Cortex of kidney (tissue), 1 donor: ENCODE data around the gene DIPK1A.

Experiments used
- DNase-seq: peaks from one replicate; lab custom pipeline; 2025; lab: John Stamatoyannopoulos, UW

DIPK1A gene

DNA sequence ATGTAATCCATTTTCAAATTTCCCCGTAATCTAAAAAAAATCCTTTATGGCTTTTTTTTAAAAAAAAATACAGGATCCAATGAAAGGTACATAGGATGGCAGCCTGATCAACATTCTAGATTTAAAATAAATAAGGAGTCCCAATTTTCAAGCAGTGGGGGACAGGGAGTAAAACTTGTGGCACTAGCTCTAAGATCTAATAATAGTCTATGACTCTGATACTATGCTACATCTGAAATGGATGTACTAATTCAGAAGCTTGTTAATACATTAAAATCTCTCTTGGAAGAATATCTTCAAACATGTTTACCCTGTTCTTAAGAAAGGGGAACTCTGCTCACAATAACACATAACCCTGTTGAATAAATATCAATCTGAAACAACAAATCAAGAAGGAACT is 8.5 kb downstream of the DIPK1A start:
- DNase-seq: no peak

GRCh38 chr1:92951141-92951582 is 10.1 kb downstream of the DIPK1A start:
- DNase-seq: no peak

DNA sequence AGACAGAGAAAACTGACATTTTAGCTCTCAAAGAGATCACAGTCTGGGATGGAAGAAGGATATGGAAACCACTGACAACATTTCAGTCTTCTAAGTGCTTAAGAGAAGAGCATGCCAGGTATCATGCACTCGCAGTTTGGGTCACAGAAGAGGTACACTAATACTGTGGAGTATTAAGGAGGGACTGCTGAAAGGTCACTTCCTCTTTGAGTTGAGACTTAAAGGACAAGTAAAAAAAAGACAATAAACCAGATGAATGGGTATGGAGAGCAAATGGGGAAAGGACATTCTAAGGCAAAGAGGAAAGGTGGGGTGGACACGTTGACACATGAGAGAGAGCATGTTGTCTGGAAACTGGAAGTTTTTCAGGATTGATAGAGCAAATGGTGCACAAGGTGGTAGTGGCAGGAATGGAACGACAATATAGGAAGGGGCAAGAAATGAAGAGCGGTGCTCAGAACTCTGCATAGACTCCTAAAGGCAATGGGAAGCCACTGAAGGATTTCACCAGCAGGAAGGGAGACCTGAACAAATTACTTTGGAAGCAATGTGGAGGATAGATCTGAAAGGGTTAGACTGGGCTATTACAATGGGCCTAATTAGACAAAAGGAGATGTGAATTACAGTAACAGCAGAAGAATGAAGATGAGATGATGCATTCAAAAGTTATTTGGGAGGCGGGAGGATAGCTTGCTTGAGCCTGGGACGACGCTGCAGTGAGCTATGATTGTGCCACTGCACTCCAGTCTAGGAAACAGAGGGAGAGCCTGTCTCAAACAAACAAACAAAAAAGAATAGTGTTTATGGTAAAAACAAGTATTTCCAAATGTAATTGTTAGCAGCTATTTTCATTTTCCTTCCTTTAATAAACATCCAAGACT is 11.1 kb downstream of the DIPK1A start:
- DNase-seq: no peak

GRCh38 chr1:92948071-92948470 is 13.2 kb downstream of the DIPK1A start:
- DNase-seq: no peak

GRCh38 chr1:92945748-92946270 is 15.5 kb downstream of the DIPK1A start:
- no peak for DNase-seq

DNA sequence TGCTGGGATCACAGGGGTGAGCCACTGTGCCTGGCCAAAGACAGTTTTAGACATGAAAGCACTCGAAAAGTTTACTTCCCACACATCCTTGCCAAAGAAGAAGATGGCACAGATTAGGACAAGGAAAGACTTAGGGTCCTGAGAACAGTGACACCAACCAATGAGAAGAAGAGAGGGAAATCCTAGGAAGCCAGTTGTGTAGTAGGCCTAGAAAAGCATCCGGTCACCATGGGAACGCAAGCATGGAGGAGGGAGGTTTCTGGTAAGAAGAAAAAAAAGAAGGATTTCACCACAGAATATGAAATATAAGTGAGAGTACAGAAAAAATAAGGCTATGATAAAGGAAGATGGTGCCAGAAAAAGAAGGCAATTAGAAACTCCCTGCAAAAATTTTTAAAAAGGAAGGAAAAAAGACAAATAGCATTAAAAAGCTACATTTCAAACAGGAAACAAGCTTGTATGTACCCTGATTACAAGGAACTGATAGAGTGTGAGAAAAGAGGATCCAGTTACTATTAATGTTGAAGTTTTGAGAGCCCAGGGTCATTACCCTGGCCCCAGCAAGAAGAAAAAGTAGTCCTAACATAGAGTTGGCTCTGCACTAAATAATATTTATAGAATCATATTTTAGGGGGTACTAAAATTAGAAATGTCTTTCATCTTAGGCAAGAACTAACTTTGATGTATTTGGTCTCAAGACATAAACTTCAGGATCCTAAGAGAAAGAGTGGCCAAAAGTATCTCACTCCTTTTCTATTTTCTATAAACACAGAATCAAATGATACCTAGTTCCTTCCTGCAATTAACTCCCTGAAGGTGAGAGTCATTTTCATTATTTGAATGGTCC is 16.1 kb downstream of the DIPK1A start:
- no peak for DNase-seq

DNA sequence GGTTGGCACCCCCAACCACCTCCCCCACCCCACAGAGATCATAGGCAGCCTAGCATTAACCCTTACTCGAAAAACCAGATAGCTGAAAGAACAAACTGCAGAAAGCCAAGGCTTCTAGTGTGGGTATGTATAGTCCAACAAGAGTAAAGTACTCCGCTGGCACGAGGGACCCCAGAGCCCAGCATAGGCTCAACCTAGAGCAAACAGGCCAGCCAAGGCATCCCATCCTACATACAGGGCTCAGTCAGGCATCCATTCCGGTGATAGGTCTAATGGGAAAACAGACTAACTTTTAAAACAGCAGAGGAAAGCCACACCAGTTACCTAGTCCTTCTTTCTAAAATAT is 17.8 kb downstream of the DIPK1A start:
- DNase-seq: no peak

DNA sequence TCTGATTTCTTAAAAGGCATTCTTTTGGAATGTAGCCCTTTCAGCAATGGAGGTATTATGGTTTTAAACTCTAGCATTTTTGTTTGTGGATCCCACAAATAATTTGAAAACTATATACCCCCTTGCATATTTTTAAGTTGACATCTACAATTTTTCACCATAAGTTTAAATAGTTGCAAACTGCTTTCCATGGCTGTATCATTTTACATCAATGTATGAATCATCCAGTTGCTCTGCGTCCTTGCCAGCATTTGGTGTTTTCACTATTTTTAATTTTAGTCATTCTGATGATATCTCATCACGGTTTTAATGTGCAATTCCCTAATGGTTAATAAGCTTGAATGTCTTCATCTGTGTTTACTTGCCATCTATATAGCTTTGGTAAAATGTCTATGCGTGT is 20.7 kb downstream of the DIPK1A start:
- DNase-seq: no peak

DNA sequence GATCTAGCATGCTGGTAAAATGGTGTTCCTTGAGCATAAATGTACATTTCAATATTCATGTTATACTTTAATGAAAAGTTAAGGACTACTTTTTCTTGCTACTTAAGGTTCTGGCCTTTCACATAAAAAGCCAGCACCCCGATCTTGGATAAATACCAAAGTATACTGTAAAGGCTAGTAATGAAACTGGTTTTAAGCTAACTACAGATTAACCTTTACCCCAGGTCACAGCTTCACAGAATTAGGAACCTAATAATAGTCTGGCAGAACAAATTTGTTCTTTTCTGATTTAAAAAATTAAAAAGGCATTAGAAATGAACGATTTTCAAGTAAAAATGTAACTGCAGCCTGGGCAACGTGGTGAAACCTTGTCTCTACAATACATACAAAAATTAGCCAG is 23.5 kb downstream of the DIPK1A start:
- no peak for DNase-seq

DNA sequence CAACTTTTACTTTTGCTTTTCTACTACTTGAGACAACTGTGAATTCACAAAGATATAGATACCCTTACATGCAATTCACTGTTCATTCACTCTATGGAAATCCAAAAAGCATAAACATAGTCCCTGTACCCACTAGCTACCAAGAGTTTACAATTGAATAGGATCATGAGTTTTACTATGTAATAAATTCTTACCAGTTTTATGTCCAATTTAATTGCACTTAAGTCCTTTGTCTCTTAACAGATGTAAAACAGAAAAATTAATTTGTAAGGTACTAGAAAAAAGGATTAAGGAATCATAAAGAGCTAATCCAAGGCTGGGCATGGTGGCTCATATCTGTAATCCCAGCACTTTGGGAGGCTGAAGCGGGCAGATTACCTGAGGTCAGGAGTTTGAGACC is 24.4 kb downstream of the DIPK1A start:
- no peak for DNase-seq

DNA sequence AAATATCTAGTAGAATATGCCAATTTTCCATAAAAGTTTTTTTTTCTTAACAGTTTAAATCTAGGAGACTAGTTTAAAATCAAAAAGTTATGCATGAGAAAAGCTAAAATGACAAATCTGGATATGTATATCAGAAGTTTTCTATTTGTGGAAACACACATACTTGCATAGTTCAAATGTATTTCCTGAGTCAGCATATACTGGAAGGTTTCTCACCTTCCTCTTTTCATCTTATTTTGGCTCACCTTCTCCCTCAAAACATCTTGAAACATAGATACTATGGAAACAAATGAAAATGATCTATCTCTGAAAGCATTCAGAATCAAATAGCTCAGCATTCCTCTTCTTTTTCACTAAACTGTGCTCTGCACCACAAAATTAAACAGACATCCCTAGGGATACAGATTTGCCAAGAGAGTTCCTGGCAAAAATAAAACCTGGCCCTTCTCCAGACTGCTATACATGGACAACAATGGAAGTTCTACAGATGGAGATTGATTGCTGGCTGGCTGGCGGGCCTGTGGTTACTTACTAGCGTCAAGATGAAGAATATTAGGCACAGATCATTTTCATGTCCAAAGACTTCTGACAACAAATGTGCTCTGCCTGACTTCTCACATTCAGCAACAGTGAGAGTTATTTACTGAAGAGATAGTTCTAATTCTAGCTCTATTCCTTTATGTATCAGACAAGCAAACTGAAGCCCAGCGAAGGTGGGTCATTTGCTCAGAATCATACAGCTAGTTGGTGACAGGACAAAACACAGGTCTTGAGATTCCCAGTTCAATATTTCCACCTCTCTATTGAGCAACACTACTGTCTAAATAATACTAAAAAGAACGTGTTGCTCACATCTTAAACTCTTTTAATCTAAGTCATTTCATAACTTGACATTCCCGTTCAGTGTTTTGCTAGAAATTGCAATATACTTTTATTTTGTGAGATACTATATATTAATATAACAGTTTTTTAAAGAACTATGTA is 26.6 kb downstream of the DIPK1A start:
- no peak for DNase-seq

DNA sequence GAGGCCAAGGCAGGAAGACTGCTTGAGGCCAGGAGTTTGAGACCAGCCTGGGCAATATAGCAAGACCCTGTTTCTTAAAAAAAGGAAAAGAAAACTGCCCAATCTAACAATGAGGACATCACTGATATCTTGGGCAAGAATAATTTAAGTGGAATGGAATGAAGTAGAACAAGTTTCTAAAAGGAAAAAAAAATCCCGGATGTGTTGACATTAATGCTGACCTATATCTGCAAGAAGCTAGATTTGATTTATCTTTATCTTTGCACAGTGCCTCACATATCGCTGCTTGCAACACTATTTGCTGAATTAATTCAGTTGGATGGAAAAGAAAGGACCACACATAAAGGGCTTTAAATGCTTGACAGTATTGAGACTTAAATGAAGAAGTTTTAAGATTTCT is 27.8 kb downstream of the DIPK1A start:
- no peak for DNase-seq

DNA sequence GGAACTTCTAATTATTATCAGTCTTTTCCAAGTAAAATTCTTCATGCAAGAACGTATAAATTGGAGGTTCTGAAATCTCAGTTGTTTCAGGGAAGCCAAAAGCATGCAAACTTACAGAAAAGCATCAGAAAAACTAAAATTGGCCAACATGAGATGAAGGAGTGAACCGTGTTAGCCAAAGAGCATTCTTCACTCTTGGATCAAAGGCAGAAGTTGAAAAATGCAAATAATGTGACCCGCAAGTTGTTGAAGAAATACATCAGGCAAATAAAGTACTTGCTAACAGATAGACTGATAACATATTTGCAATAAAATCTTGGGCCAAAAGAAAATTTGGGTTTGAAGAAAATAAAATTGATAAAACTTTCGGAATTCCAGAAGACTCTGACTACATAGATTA is 29.6 kb downstream of the DIPK1A start:
- DNase-seq: no peak

- no peak for DNase-seq
These were observed 31.8 kb downstream of the DIPK1A start for GRCh38 chr1:92929461-92929860.

- DNase-seq: no peak
These were observed 33.4 kb downstream of the DIPK1A start for GRCh38 chr1:92927870-92928269.

DNA sequence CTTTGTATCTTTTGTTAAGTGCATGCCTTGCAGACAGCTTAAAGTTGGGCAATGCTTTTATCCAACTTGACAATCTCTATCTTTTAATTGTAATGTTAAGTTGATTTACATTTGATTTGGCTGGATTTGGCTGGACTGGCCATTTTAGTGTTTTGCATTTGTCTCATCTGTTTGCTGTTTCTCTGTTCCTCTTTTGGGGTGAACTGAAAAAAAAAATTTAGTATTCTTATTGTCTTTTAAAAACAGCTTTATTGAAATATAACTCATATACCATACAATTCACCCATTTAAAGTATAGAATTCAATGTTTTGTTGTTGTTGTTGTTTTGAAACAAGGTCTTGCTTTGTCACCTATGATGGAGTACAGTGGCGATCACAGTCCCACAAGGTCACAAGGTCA is 34.4 kb downstream of the DIPK1A start:
- no peak for DNase-seq

- no peak for DNase-seq
These were observed 36.8 kb downstream of the DIPK1A start for GRCh38 chr1:92924501-92924900.

- DNase-seq: no peak
These were observed 37.6 kb downstream of the DIPK1A start for GRCh38 chr1:92923664-92924063.

- DNase-seq: no peak
These were observed 38.8 kb downstream of the DIPK1A start for GRCh38 chr1:92922356-92923035.

- no peak for DNase-seq
These were observed 39.9 kb downstream of the DIPK1A start for GRCh38 chr1:92921031-92922023.
